Measurements from ENCODE around the gene NEU2. TPM values are rescaled to one million over a fixed set of nuclear protein-coding genes. Genes with fewer than 3 reads are reported as not detected.

The NEU2 gene
- total and polyA plus RNA-seq, 10 of the 15 experiments (the other 5 are each of a cell fraction or from before 2014, with no cell fraction given): not detected

DNA sequence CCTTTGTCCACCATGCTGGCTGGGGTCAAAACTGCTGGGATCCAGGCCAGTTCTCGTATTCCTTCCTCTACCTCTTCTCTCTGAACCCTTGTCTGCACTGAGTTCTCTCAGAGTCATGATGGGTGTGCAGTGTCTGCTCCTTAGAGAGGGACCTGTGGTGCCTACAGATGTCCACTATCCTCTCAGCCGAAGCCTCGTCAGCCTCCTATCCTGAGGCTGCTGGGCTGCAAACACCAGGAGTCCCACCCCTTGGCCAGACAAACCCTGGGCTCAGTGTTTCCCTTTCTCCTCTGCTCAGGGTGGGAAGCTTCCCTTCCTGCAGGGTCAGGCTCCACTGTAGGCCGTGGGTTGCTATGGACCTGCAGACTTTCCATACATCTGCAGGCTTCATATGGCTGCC lies 30.0 kb downstream of the NEU2 start:
- no peak overlapping the region for H2AFZ ChIP-seq (ENCODE audit: control insufficient read depth, low read depth, low read length)
- no peak for DNase-seq (ENCODE audit: low read depth, low spot score)
- H3K4me2 ChIP-seq (ENCODE audit: control insufficient read depth, insufficient read depth): peak overlapping the region; percentile 98
- H3K79me2 ChIP-seq (ENCODE audit: control insufficient read depth, insufficient read depth, low read length): peaks cover 76% of the 10 kb centered on the region
- TF ChIP-seq, protein P1, sequence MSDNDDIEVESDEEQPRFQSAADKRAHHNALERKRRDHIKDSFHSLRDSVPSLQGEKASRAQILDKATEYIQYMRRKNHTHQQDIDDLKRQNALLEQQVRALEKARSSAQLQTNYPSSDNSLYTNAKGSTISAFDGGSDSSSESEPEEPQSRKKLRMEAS (IDR thresholded peaks at IDR 0.05; ENCODE audit: low read depth, low read length): no peak
- no peak for TF ChIP-seq ZNF24 (IDR thresholded peaks at IDR 0.05)
- no peak for TF ChIP-seq CBFB (IDR thresholded peaks at IDR 0.05; ENCODE audit: low read depth)
- TF ChIP-seq MEF2A (IDR thresholded peaks at IDR 0.05; ENCODE audit: insufficient read depth, low read depth, low read length): no peak
- TF ChIP-seq POLR2A (IDR thresholded peaks at IDR 0.05; ENCODE audit: low read depth, low read length): 0 out of 2 replicates have a peak, but pooled peaks have one; percentile 3
- no peak for TF ChIP-seq CHD4 (IDR thresholded peaks at IDR 0.05)
- no peak for TF ChIP-seq EP300 (IDR thresholded peaks at IDR 0.05; ENCODE audit: borderline replicate concordance in 1 of 2, control insufficient read depth in 1 of 2, low read depth in 2 of 2, low read length in 2 of 2)
- no peak for TF ChIP-seq CEBPB (IDR thresholded peaks at IDR 0.05; ENCODE audit: borderline replicate concordance in 1 of 2, low read depth in 2 of 2, low read length in 2 of 2)
- no peak for TF ChIP-seq BHLHE40 (IDR thresholded peaks at IDR 0.05; ENCODE audit: borderline replicate concordance in 1 of 2, low read depth in 2 of 2, low read length in 1 of 2)
- TF ChIP-seq CHD2 (IDR thresholded peaks at IDR 0.05; ENCODE audit: borderline replicate concordance, low read depth, low read length): 0 out of 2 replicates have a peak, but pooled peaks have one; percentile 15
- TF ChIP-seq SMAD5 (IDR thresholded peaks at IDR 0.05; ENCODE audit: low read depth): no peak
- TF ChIP-seq, protein P2, sequence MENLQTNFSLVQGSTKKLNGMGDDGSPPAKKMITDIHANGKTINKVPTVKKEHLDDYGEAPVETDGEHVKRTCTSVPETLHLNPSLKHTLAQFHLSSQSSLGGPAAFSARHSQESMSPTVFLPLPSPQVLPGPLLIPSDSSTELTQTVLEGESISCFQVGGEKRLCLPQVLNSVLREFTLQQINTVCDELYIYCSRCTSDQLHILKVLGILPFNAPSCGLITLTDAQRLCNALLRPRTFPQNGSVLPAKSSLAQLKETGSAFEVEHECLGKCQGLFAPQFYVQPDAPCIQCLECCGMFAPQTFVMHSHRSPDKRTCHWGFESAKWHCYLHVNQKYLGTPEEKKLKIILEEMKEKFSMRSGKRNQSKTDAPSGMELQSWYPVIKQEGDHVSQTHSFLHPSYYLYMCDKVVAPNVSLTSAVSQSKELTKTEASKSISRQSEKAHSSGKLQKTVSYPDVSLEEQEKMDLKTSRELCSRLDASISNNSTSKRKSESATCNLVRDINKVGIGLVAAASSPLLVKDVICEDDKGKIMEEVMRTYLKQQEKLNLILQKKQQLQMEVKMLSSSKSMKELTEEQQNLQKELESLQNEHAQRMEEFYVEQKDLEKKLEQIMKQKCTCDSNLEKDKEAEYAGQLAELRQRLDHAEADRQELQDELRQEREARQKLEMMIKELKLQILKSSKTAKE (IDR thresholded peaks at IDR 0.05; ENCODE audit: low read depth, poor library complexity, severe bottlenecking): no peak
- TF ChIP-seq, protein P3, sequence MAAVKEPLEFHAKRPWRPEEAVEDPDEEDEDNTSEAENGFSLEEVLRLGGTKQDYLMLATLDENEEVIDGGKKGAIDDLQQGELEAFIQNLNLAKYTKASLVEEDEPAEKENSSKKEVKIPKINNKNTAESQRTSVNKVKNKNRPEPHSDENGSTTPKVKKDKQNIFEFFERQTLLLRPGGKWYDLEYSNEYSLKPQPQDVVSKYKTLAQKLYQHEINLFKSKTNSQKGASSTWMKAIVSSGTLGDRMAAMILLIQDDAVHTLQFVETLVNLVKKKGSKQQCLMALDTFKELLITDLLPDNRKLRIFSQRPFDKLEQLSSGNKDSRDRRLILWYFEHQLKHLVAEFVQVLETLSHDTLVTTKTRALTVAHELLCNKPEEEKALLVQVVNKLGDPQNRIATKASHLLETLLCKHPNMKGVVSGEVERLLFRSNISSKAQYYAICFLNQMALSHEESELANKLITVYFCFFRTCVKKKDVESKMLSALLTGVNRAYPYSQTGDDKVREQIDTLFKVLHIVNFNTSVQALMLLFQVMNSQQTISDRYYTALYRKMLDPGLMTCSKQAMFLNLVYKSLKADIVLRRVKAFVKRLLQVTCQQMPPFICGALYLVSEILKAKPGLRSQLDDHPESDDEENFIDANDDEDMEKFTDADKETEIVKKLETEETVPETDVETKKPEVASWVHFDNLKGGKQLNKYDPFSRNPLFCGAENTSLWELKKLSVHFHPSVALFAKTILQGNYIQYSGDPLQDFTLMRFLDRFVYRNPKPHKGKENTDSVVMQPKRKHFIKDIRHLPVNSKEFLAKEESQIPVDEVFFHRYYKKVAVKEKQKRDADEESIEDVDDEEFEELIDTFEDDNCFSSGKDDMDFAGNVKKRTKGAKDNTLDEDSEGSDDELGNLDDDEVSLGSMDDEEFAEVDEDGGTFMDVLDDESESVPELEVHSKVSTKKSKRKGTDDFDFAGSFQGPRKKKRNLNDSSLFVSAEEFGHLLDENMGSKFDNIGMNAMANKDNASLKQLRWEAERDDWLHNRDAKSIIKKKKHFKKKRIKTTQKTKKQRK (IDR thresholded peaks at IDR 0.05; ENCODE audit: low read depth, low read length): no peak
- TF ChIP-seq ZNF207 (IDR thresholded peaks at IDR 0.05; ENCODE audit: borderline replicate concordance): no peak
- in situ Hi-C loops (cut with MboI): no loop called here
- peak overlapping the region; percentile 91 for H3K9ac ChIP-seq (ENCODE audit: control insufficient read depth, insufficient read depth, low read length)
- H3K27me3 ChIP-seq (replicated peaks in 1 of 2; ENCODE audit: control insufficient read depth in 2 of 2, insufficient read depth in 2 of 2, low read length in 1 of 2): no peaks in the 10 kb centered on the region
- H3K4me1 ChIP-seq (ENCODE audit: control insufficient read depth, insufficient read depth, low read length): peaks cover 48% of the 10 kb centered on the region
- no peak for FAIRE-seq
- 4% methylated on average over 4 of the region's 4 CpGs for WGBS (ENCODE audit: insufficient coverage, insufficient replicate concordance, low lambda C conversion rate, missing lambda C conversion rate)
- ChIA-PET RAD21 (ENCODE audit: unreplicated experiment) (interaction anchor here (0.6 to 13.5 kb wide), 5 partner anchors 9 to 80 kb away, joined by 3 to 361 read pairs (median 11); no protein-coding TSS in a partner anchor), CTCF (interaction anchor here (0.7 to 6.2 kb wide), 4 partner anchors 8 to 374 kb away, joined by 3 to 68 read pairs (median 25); no protein-coding TSS in a partner anchor), POLR2A (interaction anchor here (1.1 to 9.6 kb wide), 6 partner anchors 8 to 162 kb away, joined by 3 to 271 read pairs (median 19); no protein-coding TSS in a partner anchor), SMC1A (ENCODE audit: uncharacterized antibody, unreplicated experiment) (interaction anchor here (3.0 to 13.6 kb wide), 3 partner anchors 19 to 188 kb away, joined by 29 to 351 read pairs (median 65); partner anchors contain the start of gene ATG16L1)
- H3K4me3 ChIP-seq: peak overlapping the region; percentile 94
- peak; percentile 1 for ATAC-seq
- H3K36me3 ChIP-seq (ENCODE audit: control insufficient read depth in 2 of 2, insufficient read depth in 2 of 2, low read length in 1 of 2): peaks cover 4 to 19% of the 10 kb centered on the region in 2 experiments
- peaks cover 3% of the 10 kb centered on the region; the same call in 1 of the 2 replicates for H4K20me1 ChIP-seq (ENCODE audit: control insufficient read depth, insufficient read depth)
- H3K27ac ChIP-seq (ENCODE audit: control insufficient read depth, insufficient read depth): peak overlapping the region; percentile 93
- intact Hi-C loops (cut with micrococcal nuclease; ENCODE audit: unreplicated experiment): loop anchor here (5.0 kb wide), 1 partner anchor 790 kb away; the partner anchor contains the start of gene HJURP
- peaks cover 3% of the 10 kb centered on the region; the same call in 2 of the 3 replicates for H3K9me3 ChIP-seq (replicated peaks; ENCODE audit: control insufficient read depth, insufficient read depth, low read length)
- no TSS peak for BruUV-seq (replicated peaks)
